WTC11 (cell line): ENCODE measurements around the gene VPS33B.

Experiments
- TF ChIP-seq, protein P1 (sequence below): fragments of 200-600 bp; IDR thresholded peaks from 2 replicates; pipeline ENCODE4 v1.8.0; 2022; ENCODE audit warnings: antibody characterized with exemption
- TF ChIP-seq, protein P2 (sequence below): sonication (generic); formaldehyde crosslinking; IDR thresholded peaks from 2 replicates; pipeline ENCODE4 v1.8.1; 2023; ENCODE audit warnings: mild to moderate bottlenecking, missing genetic modification reagents, moderate library complexity
- TF ChIP-seq, protein P3 (sequence below): sonication (generic); formaldehyde crosslinking; IDR thresholded peaks from 2 replicates; pipeline ENCODE4 v1.8.0; 2022; ENCODE audit warnings: mild to moderate bottlenecking, missing genetic modification reagents

DNA sequence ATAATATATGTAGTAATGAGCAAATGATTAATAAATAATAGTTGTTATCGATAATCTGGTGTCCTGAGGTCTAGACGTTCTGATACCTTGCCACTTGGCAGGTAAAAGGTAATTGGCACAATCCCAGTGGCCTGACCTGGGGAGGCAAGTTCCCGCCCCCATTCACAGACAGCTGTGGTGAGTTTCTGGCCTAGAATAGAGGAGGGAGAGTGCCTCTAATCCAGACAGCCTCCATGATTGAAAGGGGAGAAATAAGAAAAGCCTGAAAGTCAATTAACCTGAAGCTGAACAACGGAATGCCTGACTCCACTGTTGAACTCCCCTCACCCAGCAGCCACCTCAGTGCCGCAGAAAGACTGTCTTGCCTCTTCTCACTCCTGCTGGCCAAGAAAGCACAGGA, 39.6 kb upstream of the VPS33B start:
- TF ChIP-seq, protein P1, sequence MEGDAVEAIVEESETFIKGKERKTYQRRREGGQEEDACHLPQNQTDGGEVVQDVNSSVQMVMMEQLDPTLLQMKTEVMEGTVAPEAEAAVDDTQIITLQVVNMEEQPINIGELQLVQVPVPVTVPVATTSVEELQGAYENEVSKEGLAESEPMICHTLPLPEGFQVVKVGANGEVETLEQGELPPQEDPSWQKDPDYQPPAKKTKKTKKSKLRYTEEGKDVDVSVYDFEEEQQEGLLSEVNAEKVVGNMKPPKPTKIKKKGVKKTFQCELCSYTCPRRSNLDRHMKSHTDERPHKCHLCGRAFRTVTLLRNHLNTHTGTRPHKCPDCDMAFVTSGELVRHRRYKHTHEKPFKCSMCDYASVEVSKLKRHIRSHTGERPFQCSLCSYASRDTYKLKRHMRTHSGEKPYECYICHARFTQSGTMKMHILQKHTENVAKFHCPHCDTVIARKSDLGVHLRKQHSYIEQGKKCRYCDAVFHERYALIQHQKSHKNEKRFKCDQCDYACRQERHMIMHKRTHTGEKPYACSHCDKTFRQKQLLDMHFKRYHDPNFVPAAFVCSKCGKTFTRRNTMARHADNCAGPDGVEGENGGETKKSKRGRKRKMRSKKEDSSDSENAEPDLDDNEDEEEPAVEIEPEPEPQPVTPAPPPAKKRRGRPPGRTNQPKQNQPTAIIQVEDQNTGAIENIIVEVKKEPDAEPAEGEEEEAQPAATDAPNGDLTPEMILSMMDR = no peak
- TF ChIP-seq, protein P2, sequence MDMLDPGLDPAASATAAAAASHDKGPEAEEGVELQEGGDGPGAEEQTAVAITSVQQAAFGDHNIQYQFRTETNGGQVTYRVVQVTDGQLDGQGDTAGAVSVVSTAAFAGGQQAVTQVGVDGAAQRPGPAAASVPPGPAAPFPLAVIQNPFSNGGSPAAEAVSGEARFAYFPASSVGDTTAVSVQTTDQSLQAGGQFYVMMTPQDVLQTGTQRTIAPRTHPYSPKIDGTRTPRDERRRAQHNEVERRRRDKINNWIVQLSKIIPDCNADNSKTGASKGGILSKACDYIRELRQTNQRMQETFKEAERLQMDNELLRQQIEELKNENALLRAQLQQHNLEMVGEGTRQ (CRISPR knock-in tag) = no peak
- TF ChIP-seq, protein P3, sequence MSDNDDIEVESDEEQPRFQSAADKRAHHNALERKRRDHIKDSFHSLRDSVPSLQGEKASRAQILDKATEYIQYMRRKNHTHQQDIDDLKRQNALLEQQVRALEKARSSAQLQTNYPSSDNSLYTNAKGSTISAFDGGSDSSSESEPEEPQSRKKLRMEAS (CRISPR knock-in tag) = no peak
